NCI-H1930 (cell line): Measurements from ENCODE around the gene ARHGEF19.
"Not testable (repeated sequence)": the region's sequence is repeated elsewhere in the genome, so short reads cannot be mapped to it uniquely, and the experiment has no call there.

Experiments used
- DNase-seq, 2 experiments: peaks; one replicate each; lab custom pipeline; 2025; lab: John Stamatoyannopoulos, UW

Gene ARHGEF19

DNA sequence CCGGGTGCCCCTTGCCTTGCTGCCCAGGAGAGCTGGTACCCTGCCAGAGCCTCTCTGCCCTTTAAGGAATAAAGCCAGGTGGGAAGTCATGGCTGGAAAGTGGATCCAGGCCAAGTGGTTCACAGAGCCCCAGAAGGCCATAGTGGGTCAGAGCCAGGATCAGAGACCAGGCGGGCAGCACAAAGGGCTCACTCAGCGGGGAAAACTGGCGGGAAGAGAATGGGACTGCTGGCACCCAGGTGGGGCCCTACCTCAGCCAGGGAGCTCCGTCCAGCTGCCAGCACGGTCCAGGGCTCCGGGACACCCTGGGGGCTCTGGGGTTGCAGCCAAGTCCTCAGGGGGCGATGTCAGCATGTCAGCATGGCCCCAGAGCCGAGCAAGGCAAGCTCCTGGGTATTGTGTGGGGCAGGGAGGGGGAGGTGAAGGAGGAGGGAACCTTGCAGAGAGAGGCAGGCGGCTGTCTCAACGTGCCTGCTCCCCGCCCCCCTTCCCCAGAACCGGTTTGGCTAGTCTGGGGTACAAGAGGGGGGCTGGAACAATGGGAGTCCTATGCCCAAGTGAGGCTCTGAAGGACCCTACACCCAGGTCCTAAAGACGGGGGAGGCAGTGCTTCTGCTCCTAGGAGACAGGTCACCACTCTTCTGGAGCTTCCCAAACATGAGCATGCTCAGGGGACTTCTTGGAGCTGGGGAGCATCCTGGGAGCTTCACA, at the start of gene ARHGEF19:
ARHGEF19 (minus strand) TSS at position 402 of the 711 bp plus-strand sequence. CDS start 3,598 bp downstream, outside the sequence.
- DNase-seq = no peak

- no peak for DNase-seq
These were observed 49.6 kb upstream of the ARHGEF19 start for GRCh38 chr1:16262067-16262466.

DNA sequence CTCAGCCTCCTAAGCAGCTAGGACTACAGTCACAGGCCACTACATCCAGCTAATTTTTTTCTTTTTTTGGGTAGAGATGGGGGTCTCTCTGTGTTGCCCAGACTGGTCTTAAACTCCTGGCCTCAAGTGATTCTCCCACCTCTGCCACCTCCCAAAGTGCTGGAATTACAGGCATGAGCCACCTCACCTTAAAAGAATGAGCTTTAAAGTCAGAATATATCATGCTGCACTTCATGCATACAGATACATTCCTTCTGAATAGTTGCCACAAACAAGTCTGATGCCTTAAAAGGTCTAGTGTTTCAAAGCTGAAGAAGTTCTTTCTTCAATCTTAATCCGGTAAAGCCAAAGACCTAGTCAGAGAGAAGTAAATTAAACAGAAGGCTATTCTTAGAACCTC, 48.4 kb upstream of the ARHGEF19 start:
- no peak for DNase-seq

GRCh38 chr1:16258591-16259135, 46.2 kb upstream of the ARHGEF19 start:
- DNase-seq = no peak

GRCh38 chr1:16257968-16258367, 45.5 kb upstream of the ARHGEF19 start:
- DNase-seq = no peak

- not testable (repeated sequence) for DNase-seq
These were observed 45.1 kb upstream of the ARHGEF19 start for GRCh38 chr1:16257556-16257955.

DNA sequence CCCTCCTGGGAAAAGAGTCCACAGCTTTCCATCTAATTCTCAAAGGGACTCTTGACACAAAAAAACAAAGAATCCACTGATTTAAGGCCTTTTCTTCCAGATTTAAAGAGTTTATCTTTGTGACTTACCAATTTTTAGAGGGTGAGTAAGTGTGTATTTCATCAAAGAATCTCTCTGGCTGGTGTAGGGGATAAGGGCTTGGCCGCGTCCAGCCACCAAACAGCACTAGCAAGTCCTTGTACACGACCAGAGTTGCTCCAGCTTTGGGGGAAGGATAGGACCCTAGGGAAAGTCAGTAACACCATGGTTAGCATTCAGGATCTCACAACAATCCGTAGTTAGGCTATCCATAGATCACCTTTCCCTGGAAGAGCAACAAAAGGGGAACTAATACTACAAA, 44.0 kb upstream of the ARHGEF19 start:
- no peak for DNase-seq

- DNase-seq = no peak
These were observed 41.9 kb upstream of the ARHGEF19 start for GRCh38 chr1:16254263-16254928.

DNA sequence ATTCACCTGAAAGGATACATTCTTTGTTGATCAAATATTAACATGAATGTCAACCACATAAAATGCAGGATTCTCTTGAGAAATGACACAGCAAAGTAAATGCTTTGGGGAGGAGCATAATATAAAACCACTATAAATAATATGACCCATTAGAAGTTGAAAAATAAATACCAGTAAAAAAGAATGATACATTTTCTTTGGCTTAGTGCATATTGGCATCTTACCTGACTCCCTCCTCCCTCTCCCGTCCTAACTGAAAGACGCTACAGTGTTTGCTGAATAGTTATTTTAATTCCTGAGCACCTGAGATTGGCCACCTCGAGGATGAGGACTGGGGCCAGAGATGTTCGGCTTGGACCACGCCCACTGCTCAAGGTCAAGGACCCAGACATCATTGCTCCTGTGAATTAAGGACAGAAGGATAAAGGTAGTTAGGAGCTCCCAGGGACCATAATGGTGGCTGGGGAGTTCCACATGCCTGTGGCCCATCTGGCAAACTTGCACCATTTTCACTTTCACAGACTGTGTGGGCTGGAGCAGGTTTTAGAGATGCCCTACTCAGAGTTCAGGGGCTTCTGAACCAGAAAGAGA, 41.0 kb upstream of the ARHGEF19 start:
- DNase-seq = no peak

DNA sequence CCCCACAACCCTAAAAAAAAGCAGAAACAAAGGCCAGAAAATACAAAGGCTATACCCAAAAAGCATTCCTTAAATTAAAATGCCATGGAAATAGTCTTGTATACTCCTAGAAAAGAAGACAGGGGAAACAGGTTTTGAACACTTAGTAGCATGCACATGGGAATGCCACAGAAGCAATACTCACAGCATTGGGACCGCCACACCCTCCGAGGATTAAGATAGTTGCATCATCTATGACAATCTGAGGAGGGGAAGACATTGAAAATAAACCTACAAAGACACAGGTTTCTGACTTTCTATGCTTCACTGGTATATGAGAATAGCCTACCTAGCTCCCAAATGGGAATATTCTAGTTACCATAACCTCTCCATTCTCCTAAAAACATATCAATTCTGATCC, 40.5 kb upstream of the ARHGEF19 start:
- DNase-seq = no peak

- DNase-seq = no peak
These were observed 38.9 kb upstream of the ARHGEF19 start for GRCh38 chr1:16251381-16251780.

GRCh38 chr1:16250524-16251251, 38.2 kb upstream of the ARHGEF19 start:
- DNase-seq = no peak

DNA sequence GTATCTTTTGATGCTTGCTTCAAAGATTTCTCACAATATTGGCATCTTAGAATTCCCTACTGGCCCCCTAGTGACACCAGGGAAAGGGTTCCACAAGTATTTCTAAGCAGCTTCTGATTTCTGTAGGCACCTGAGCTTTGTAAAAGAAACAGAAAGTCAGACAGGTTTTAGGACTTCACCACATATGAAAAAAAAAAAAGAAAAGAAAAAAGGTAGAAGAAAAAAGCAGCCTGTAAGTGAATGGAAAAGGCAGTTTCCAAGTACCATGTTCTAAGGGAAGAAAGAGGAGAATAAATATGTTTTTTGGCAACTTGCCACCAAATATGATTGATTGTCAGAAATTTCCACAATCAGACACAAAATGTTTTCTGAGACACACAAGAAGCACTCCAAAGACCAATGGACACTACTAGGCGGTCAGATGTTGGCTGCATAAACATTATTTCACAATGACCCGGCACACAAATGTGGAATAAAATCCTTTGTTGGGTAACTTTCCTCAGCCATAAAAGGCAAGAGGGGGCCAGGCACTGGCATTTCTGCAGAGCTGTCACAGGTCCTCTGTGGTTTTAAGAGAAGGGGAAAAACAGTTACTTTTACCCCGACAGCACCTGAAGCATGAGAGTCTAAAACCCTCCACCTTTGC, 37.3 kb upstream of the ARHGEF19 start:
- DNase-seq = no peak

DNA sequence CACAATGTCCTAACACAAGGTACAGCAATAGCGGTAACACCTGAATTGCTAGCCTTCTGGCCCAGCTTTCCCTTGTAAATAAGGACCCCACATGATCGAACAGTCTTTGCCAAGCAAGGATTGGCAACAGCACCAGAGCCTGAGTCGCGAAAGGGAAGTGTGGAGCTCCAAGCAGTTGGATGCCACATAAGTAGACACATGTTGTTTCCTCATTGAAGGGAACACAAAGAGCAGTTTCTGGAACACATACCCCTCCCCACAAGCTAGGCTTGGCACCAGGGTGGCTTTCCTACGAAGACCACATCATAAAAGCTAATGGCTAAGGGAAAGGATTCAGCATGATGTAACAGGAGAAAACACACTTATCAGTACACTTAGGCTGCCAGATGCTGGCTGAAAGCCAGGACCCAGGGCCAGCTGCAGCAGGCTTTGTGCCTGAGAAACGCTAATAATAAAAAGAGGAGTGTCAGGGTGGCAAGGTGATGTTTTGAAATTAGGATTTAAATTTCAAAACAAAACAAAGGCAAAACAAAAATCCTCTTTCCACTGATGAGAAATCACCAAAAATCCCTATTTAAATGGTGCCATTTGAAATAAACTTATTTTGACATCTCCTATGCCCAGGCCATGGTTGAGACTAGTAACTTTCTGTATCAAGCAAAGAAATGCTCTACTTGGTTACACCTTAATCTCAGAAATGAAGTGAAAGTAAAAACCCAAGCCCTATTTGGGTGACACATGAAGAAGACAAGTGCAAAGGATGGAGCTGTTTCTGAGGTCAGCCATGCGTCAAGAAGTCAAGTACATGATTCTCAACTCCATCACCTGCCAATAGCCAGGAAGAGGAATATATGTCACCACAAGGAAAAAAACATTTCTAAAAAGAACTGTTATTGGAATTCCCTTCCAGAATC, 36.4 kb upstream of the ARHGEF19 start:
- DNase-seq = peak; percentile 35 to 78

- DNase-seq = no peak
These were observed 35.6 kb upstream of the ARHGEF19 start for GRCh38 chr1:16248007-16248436.

DNA sequence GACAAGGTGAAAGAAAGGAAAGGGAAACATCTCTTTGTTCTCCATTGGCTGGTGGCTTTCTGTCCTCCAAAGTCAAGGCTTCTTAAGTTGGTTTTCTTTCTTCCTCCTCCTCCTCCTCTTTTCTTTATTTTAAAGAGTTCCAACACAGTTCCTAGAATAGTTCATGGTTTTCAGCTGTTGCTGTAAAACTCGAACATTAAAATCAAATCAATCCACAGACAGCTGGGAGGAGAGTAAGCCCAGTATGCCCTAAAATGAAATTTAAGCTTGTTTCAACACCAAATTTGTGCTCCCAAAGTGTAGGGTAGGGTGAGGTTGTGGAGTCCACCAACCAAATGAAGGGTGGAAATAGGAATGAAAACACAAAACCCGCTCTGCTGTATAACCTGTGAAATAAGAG, 35.0 kb upstream of the ARHGEF19 start:
- DNase-seq = no peak

DNA sequence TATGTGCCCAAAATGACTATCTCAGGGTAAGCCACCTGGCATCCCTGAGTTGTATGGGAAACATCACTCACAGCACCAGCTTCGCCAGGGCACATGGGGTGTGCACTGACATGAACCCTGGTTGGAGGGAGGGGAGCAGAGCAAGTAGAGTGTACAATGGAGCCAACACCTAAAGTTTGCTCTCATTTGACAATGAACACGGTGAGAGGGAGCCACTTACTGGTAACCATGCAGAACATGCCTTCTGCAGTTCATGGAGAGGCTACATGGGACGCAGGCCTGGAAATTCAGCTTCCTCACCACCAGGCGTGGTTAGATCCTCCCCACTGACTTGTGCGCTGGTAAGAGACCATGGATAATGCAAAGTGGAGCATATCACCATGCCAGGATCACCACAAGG, 34.5 kb upstream of the ARHGEF19 start:
- no peak for DNase-seq

- not testable (repeated sequence) for DNase-seq
These were observed 33.8 kb upstream of the ARHGEF19 start for GRCh38 chr1:16246239-16246638.

GRCh38 chr1:16245476-16246196, 33.2 kb upstream of the ARHGEF19 start:
- no peak for DNase-seq
